Measurements from ENCODE around the gene LGALS9. TPM values are rescaled to one million over a fixed set of nuclear protein-coding genes. Genes with fewer than 3 reads are reported as not detected.
"Not testable (repeated sequence)": the region's sequence is repeated elsewhere in the genome, so short reads cannot be mapped to it uniquely, and the experiment has no call there.

Gene LGALS9
- total and polyA plus RNA-seq, 2 donors (not counting 1 experiment from before 2014, with no cell fraction given) = 1.7 to 2.1 TPM

DNA sequence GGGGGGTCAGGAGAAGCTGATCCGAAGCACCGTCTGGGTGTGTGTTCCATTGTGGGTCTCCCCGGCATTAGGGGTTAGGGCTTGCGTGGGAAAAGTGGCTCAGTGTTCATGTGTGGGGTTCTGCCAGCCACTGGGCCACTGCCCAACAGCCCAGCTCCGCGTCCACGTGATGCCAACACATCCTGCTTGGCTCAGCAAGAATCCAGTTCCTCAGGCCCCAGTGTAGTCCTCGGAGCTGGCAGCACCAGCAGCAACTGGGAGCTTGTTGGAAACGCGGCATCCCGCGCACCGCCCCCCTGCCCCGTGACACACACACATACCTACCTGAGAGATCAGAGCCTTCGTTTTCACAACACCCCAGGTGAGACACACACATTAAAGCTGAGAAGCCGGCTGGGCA is 18.9 kb downstream of the LGALS9 start:
- no peak for DNase-seq (ENCODE audit: low read depth in 2 of 2)
- Histone ChIP-seq H4K20me1 (ENCODE audit: control insufficient read depth, extremely low read depth, insufficient read depth, low read length) (no peaks in the 10 kb centered on the region), H3K27ac (ENCODE audit: insufficient read depth, low read length) (no peak overlapping the region), H3K79me2 (ENCODE audit: control insufficient read depth, insufficient read depth, low read length) (no peaks in the 10 kb centered on the region), H3K27me3 (ENCODE audit: control insufficient read depth, insufficient read depth, low read length) (no peaks in the 10 kb centered on the region), H3K4me1 (ENCODE audit: control insufficient read depth, extremely low read depth, insufficient read depth, low read length) (no peaks in the 10 kb centered on the region), H3K36me3 (ENCODE audit: control insufficient read depth, insufficient read depth, low read length) (no peaks in the 10 kb centered on the region), H3K4me2 (ENCODE audit: extremely low read depth, insufficient read depth, low read length) (no peak overlapping the region), H3K4me3 (replicated peaks in 1 of 4; ENCODE audit: control extremely low read depth in 1 of 4, insufficient read depth in 1 of 4, low read depth in 3 of 4, low read length in 4 of 4) (no peak overlapping the region), H3K9ac (ENCODE audit: insufficient read depth, low read length) (no peak overlapping the region), H2AFZ (ENCODE audit: low read length) (no peak overlapping the region), H3K9me3 (ENCODE audit: control insufficient read depth, insufficient read depth, low read depth, low read length) (no peaks in the 10 kb centered on the region)
- TF ChIP-seq EZH2 (IDR thresholded peaks at IDR 0.05; ENCODE audit: low read length, missing control alignments) = no peak
- TF ChIP-seq, protein P1, sequence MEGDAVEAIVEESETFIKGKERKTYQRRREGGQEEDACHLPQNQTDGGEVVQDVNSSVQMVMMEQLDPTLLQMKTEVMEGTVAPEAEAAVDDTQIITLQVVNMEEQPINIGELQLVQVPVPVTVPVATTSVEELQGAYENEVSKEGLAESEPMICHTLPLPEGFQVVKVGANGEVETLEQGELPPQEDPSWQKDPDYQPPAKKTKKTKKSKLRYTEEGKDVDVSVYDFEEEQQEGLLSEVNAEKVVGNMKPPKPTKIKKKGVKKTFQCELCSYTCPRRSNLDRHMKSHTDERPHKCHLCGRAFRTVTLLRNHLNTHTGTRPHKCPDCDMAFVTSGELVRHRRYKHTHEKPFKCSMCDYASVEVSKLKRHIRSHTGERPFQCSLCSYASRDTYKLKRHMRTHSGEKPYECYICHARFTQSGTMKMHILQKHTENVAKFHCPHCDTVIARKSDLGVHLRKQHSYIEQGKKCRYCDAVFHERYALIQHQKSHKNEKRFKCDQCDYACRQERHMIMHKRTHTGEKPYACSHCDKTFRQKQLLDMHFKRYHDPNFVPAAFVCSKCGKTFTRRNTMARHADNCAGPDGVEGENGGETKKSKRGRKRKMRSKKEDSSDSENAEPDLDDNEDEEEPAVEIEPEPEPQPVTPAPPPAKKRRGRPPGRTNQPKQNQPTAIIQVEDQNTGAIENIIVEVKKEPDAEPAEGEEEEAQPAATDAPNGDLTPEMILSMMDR (conservative IDR thresholded peaks at IDR 0.05 in 1 of 2, IDR thresholded peaks at IDR 0.05 in 1 of 2; ENCODE audit: low read depth in 1 of 2, low read length in 2 of 2) = no peak

DNA sequence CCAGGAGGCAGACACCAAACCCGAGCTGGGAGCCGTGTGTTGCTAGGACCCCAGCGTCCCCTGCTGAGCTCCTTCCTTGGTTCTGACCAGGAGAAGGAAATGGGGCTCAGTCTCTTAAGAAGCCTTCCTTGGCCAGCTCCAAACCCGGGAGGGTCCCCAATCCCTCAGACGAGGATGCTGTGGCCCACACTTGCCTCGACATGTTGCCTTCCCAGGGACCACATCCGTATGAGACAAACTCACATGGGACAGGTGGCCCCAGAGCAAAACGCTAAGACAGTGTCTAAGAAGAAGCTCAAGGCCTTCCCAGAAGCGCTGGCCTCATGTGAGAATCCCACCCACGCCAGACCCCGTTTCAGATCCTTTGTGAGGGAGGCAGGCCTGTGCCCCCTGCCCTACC is 19.8 kb downstream of the LGALS9 start:
- no peak overlapping the region for H3K9ac ChIP-seq (ENCODE audit: insufficient read depth, low read length)
- no peaks in the 10 kb centered on the region for H4K20me1 ChIP-seq (ENCODE audit: control insufficient read depth, extremely low read depth, insufficient read depth, low read length)
- no peak overlapping the region for H3K4me2 ChIP-seq (ENCODE audit: extremely low read depth, insufficient read depth, low read length)
- no peaks in the 10 kb centered on the region for H3K4me1 ChIP-seq (ENCODE audit: control insufficient read depth, extremely low read depth, insufficient read depth, low read length)
- TF ChIP-seq, protein P1 (conservative IDR thresholded peaks at IDR 0.05 in 1 of 2, IDR thresholded peaks at IDR 0.05 in 1 of 2; ENCODE audit: low read depth in 1 of 2, low read length in 2 of 2) = no peak
- TF ChIP-seq EZH2 (IDR thresholded peaks at IDR 0.05; ENCODE audit: low read length, missing control alignments) = no peak
- no peak overlapping the region for H3K27ac ChIP-seq (ENCODE audit: insufficient read depth, low read length)
- no peaks in the 10 kb centered on the region for H3K36me3 ChIP-seq (ENCODE audit: control insufficient read depth, insufficient read depth, low read length)
- H3K4me3 ChIP-seq (replicated peaks in 1 of 4; ENCODE audit: control extremely low read depth in 1 of 4, insufficient read depth in 1 of 4, low read depth in 3 of 4, low read length in 4 of 4) = no peak overlapping the region
- H3K79me2 ChIP-seq (ENCODE audit: control insufficient read depth, insufficient read depth, low read length) = no peaks in the 10 kb centered on the region
- no peak for DNase-seq (ENCODE audit: low read depth in 2 of 2)
- H3K27me3 ChIP-seq (ENCODE audit: control insufficient read depth, insufficient read depth, low read length) = no peaks in the 10 kb centered on the region
- no peaks in the 10 kb centered on the region for H3K9me3 ChIP-seq (ENCODE audit: control insufficient read depth, insufficient read depth, low read depth, low read length)
- H2AFZ ChIP-seq (ENCODE audit: low read length) = no peak overlapping the region

DNA sequence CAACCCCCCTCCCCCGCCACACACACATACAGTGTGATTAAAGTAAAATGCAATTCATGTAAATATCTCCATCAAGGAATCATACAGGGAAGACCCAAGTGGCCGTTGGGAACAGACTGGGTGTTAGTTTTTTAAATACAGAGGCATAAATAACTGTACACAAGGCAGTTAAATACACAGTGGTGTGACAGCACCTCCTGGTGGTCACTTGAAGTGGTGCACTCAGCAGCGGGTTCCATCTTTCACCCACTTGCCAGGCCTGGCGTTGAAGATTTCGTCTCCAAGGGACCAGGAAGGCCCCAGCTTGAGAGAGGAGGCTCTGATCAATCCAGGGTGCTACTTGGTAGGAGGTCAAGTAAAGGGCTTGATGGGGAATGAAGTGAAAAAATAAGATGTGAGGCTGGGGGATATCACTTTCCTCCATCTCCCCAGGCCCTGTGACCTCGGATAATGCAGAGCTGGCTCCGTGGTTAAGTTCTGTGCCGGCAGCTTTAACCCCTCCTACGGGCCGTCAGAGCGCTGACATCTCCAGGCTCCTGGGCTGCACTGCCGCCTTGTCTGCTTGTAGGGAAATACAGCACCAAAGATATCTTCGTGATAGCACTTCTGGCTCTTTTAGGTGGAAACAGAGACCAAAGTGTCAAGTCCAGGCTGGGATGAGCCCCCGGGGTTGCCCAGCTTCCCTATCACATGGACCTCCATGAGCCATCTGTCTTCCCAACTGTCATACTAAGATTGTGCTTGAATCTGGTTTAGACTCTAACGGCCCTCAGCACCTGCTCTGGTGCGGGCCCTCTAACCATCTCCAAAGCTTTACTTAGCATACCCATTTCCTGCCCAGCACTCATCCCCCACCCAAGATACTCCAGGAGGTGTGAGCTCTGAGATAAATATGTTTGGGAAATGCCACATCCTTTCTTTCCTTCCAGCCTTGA is 20.7 kb downstream of the LGALS9 start:
- no peak overlapping the region for H2AFZ ChIP-seq (ENCODE audit: low read length)
- no peaks in the 10 kb centered on the region for H3K27me3 ChIP-seq (ENCODE audit: control insufficient read depth, insufficient read depth, low read length)
- DNase-seq (ENCODE audit: low read depth in 2 of 2) = peak in 1 of 2 donors; percentile 43
- H3K27ac ChIP-seq (ENCODE audit: insufficient read depth, low read length) = no peak overlapping the region
- no peaks in the 10 kb centered on the region for H3K36me3 ChIP-seq (ENCODE audit: control insufficient read depth, insufficient read depth, low read length)
- no peak overlapping the region for H3K4me2 ChIP-seq (ENCODE audit: extremely low read depth, insufficient read depth, low read length)
- no peaks in the 10 kb centered on the region for H3K79me2 ChIP-seq (ENCODE audit: control insufficient read depth, insufficient read depth, low read length)
- no peak overlapping the region for H3K9ac ChIP-seq (ENCODE audit: insufficient read depth, low read length)
- H3K9me3 ChIP-seq (ENCODE audit: control insufficient read depth, insufficient read depth, low read depth, low read length) = no peaks in the 10 kb centered on the region
- no peaks in the 10 kb centered on the region for H3K4me1 ChIP-seq (ENCODE audit: control insufficient read depth, extremely low read depth, insufficient read depth, low read length)
- no peaks in the 10 kb centered on the region for H4K20me1 ChIP-seq (ENCODE audit: control insufficient read depth, extremely low read depth, insufficient read depth, low read length)
- TF ChIP-seq, protein P1 (conservative IDR thresholded peaks at IDR 0.05 in 1 of 2, IDR thresholded peaks at IDR 0.05 in 1 of 2; ENCODE audit: low read depth in 1 of 2, low read length in 2 of 2) = peak; percentile 67 to 71
- no peak for TF ChIP-seq EZH2 (IDR thresholded peaks at IDR 0.05; ENCODE audit: low read length, missing control alignments)
- H3K4me3 ChIP-seq (replicated peaks in 1 of 4; ENCODE audit: control extremely low read depth in 1 of 4, insufficient read depth in 1 of 4, low read depth in 3 of 4, low read length in 4 of 4) = no peak overlapping the region

DNA sequence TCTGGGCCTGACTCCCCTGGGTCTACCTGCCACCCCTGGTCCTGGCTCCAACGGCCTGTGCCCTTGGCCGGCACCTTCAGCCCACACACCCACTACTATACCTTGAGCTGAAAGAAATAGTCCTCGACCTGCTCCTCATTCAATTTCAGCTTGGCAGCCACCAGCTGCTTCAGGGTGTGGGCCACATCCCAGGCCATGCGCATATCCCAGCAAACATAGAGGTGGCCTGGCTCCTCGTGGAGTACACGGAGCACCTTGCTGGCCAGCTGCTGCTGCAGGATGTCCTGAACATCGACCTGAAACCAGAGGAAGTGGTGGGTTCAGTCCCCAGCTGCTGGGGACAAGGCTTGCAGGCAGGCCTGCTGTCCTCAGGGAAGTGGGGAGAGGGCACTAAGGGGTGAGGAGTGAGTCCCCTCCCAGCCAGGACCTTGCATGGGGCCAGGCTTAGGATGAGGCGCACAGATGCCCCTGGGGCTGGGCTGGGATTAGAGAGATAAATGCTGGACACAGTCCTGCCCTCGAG is 22.5 kb downstream of the LGALS9 start:
- H3K4me1 ChIP-seq (ENCODE audit: control insufficient read depth, extremely low read depth, insufficient read depth, low read length); H3K27ac ChIP-seq (ENCODE audit: insufficient read depth, low read length); H2AFZ ChIP-seq (ENCODE audit: low read length); H3K4me3 ChIP-seq (replicated peaks in 1 of 4; ENCODE audit: control extremely low read depth in 1 of 4, insufficient read depth in 1 of 4, low read depth in 3 of 4, low read length in 4 of 4); H3K79me2 ChIP-seq (ENCODE audit: control insufficient read depth, insufficient read depth, low read length); H3K9ac ChIP-seq (ENCODE audit: insufficient read depth, low read length); H4K20me1 ChIP-seq (ENCODE audit: control insufficient read depth, extremely low read depth, insufficient read depth, low read length); H3K9me3 ChIP-seq (ENCODE audit: control insufficient read depth, insufficient read depth, low read depth, low read length); H3K4me2 ChIP-seq (ENCODE audit: extremely low read depth, insufficient read depth, low read length); H3K27me3 ChIP-seq (ENCODE audit: control insufficient read depth, insufficient read depth, low read length); DNase-seq (ENCODE audit: low read depth in 2 of 2); H3K36me3 ChIP-seq (ENCODE audit: control insufficient read depth, insufficient read depth, low read length): not testable (repeated sequence)
